Lower leg skin (tissue), 4 donors: ENCODE results near the gene ARID1B. TPM values are rescaled to one million over a fixed set of nuclear protein-coding genes. Genes with fewer than 3 reads are reported as not detected.

Experiments
- DNase-seq, 2 donors: peaks; one replicate each; pipeline ENCODE4 v3.0.0-alpha.2; 2019; ENCODE audit warnings: low spot score in 2 of 2
- H3K4me3 ChIP-seq: fragments of 200-600 bp; sonication (generic); 2 replicates; pipeline ENCODE4 v1.5.1; 2017; ENCODE audit warnings: mild to moderate bottlenecking, low read depth; ENCODE audit not compliant: poor library complexity, severe bottlenecking
- CTCF ChIP-seq, 3 donors: fragments of 450-650 bp; IDR thresholded peaks; one replicate each; pipeline ENCODE4 v1.5.1; 2016; ENCODE audit warnings: antibody characterized with exemption in 3 of 3, mild to moderate bottlenecking in 3 of 3, moderate library complexity in 2 of 3
- POLR2A ChIP-seq, 2 donors: fragments of 450-650 bp; IDR thresholded peaks; one replicate each; pipeline ENCODE4 v1.6.1; 2016 to 2017; ENCODE audit warnings: antibody characterized with exemption in 2 of 2, mild to moderate bottlenecking in 1 of 2, moderate library complexity in 1 of 2
- WGBS, 2 donors: methylation state at CpG; one replicate each; pipeline ENCODE4 v1.1.5; 2018; 5-methylcytosine and 5-hydroxymethylcytosine counted together
- intact Hi-C: fragments of 100-400 bp; cut with DNase I; formaldehyde crosslinking; loops from one replicate; pipeline ENCODE4 v1.15.0; 2023; ENCODE audit warnings: low total_unique reads
- total RNA-seq, 4 donors: library from RNA; depleted of rRNA; stranded (reverse); fragments of >200 nt; gene quantifications; one replicate each; pipeline ENCODE4 v1.1.0, GENCODE V29; 2016

The ARID1B gene
- total RNA-seq, 4 donors from 2014 or later: 87.3 to 132 (median 102) TPM

- intact Hi-C loops: no loop called here
Measured at GRCh38 chr6:156998794-156999330, 221.7 kb downstream of the ARID1B start.

GRCh38 chr6:156999762-157000161, 222.6 kb downstream of the ARID1B start:
- H3K4me3 ChIP-seq: no peak overlapping the region
- WGBS, 2 donors: 97 to 98% methylated on average over 3 of the region's 3 CpGs
- intact Hi-C loops: no loop called here
- TF ChIP-seq POLR2A (IDR thresholded peaks at IDR 0.05) (no peak), CTCF (IDR thresholded peaks at IDR 0.05) (no peak)
- DNase-seq: no peak

More at GRCh38 chr6:156998794-156999330, 221.7 kb downstream of the ARID1B start:
- TF ChIP-seq POLR2A (IDR thresholded peaks at IDR 0.05): no peak
- no peak for TF ChIP-seq CTCF (IDR thresholded peaks at IDR 0.05)
- no peak for DNase-seq
- 98 to 99% methylated on average over 7 of the region's 7 CpGs for WGBS, 2 donors
- no peak overlapping the region for H3K4me3 ChIP-seq

GRCh38 chr6:157001716-157002115, 224.5 kb downstream of the ARID1B start:
- TF ChIP-seq CTCF (IDR thresholded peaks at IDR 0.05) (no peak), POLR2A (IDR thresholded peaks at IDR 0.05) (no peak)
- WGBS, 2 donors: 94% methylated on average over 12 of the region's 12 CpGs
- no peak for DNase-seq
- H3K4me3 ChIP-seq: no peak overlapping the region
- intact Hi-C loops: no loop called here

- DNase-seq: no peak
- WGBS, 2 donors: 94 to 100% methylated on average over 1 of the region's 1 CpG
- TF ChIP-seq POLR2A (IDR thresholded peaks at IDR 0.05) (no peak), CTCF (IDR thresholded peaks at IDR 0.05) (no peak)
- intact Hi-C loops: no loop called here
- no peak overlapping the region for H3K4me3 ChIP-seq
Measured at GRCh38 chr6:157002774-157003173, 225.6 kb downstream of the ARID1B start.

- WGBS, 2 donors: 55 to 76% methylated on average over 2 of the region's 2 CpGs
- DNase-seq: no peak
- TF ChIP-seq CTCF (IDR thresholded peaks at IDR 0.05) (no peak), POLR2A (IDR thresholded peaks at IDR 0.05) (no peak)
- intact Hi-C loops: no loop called here
- no peak overlapping the region for H3K4me3 ChIP-seq
Measured at GRCh38 chr6:157005940-157006339, 228.8 kb downstream of the ARID1B start.

GRCh38 chr6:157008568-157008967, 231.4 kb downstream of the ARID1B start:
- no peak for TF ChIP-seq CTCF (IDR thresholded peaks at IDR 0.05)
- TF ChIP-seq POLR2A (IDR thresholded peaks at IDR 0.05): no peak
- no peak for DNase-seq
- WGBS, 2 donors: 92 to 94% methylated on average over 7 of the region's 7 CpGs
- intact Hi-C loops: no loop called here
- H3K4me3 ChIP-seq: no peak overlapping the region
